H1 (cell line): ENCODE data around the gene BCAR3. TPM values are rescaled to one million over a fixed set of nuclear protein-coding genes. Genes with fewer than 3 reads are reported as not detected.

ENCODE experiments used
- CTCF ChIA-PET: fragments of 300-600 bp; sonication (Branson Sonifier 250); formaldehyde crosslinking; loops from one replicate; lab custom pipeline; 2021; ENCODE audit not compliant: partially characterized antibody; lab: Charles Lee
- POLR2A ChIA-PET: fragments of 300-600 bp; sonication (Branson Sonifier 250); formaldehyde crosslinking; loops from one replicate; lab custom pipeline; 2021; ENCODE audit warnings: inconsistent platforms; ENCODE audit not compliant: partially characterized antibody; lab: Charles Lee
- DNase-seq, 2 experiments: peaks; one replicate each; pipeline versions ENCODE4 v3.0.0 to v3.0.0-alpha.2; 2010 to 2022; ENCODE audit warnings: low spot score in 2 of 2, low read depth in 1 of 2, mixed read lengths in 1 of 2
- FAIRE-seq: peaks from 2 replicates; lab custom pipeline; 2011; peaks lifted over from hg19 to GRCh38; lab: Jason Lieb, UNC
- H2AFZ ChIP-seq: 2 replicates; pipeline ENCODE4 v1.8.1; 2012; ENCODE audit warnings: low read length, inconsistent platforms
- H2AK5ac ChIP-seq: 2 replicates; pipeline ENCODE4 v1.6.1; 2013; ENCODE audit warnings: low read depth, low read length
- H2BK120ac ChIP-seq: replicated peaks from 2 replicates; pipeline ENCODE3; 2013; ENCODE audit warnings: low read depth, low read length, inconsistent platforms
- H2BK12ac ChIP-seq: 2 replicates; pipeline ENCODE4 v1.6.1; 2013; ENCODE audit warnings: low read depth, low read length
- H2BK15ac ChIP-seq: 2 replicates; pipeline ENCODE4 v1.6.1; 2013; ENCODE audit warnings: low read length
- H2BK20ac ChIP-seq: 2 replicates; pipeline ENCODE4 v1.6.1; 2013; ENCODE audit warnings: low read length
- H2BK5ac ChIP-seq: 2 replicates; pipeline ENCODE4 v1.6.1; 2013; ENCODE audit warnings: low read depth, low read length
- H3K14ac ChIP-seq: 2 replicates; pipeline ENCODE4 v1.6.1; 2013; ENCODE audit warnings: inconsistent platforms; ENCODE audit not compliant: insufficient read length
- H3K18ac ChIP-seq: 2 replicates; pipeline ENCODE4 v1.6.1; 2013; ENCODE audit warnings: low read length; ENCODE audit errors: extremely low read depth
- H3K23ac ChIP-seq: 2 replicates; pipeline ENCODE4 v1.6.1; 2013; ENCODE audit warnings: inconsistent platforms; ENCODE audit not compliant: insufficient read length
- H3K23me2 ChIP-seq: 2 replicates; pipeline ENCODE4 v1.6.1; 2013; ENCODE audit warnings: low read depth, low read length
- H3K27ac ChIP-seq: 2 replicates; pipeline ENCODE4 v1.6.1; 2011; ENCODE audit warnings: low read depth, low read length, inconsistent platforms
- H3K27me3 ChIP-seq, 4 experiments: replicated peaks in 1 of 4; 1 replicate in 1 of 4; 2 replicates in 3 of 4; pipeline versions ENCODE4 v1.6.1 to v1.8.1; 2011 to 2013; ENCODE audit warnings: low read length in 3 of 4, mild to moderate bottlenecking in 3 of 4, inconsistent platforms in 2 of 4, mixed read lengths in 2 of 4, moderate library complexity in 1 of 4; ENCODE audit not compliant: control insufficient read depth in 3 of 4, insufficient read depth in 3 of 4; ENCODE audit errors: extremely low read depth in 1 of 4
- H3K36me3 ChIP-seq, 4 experiments: 2 replicates each; pipeline versions ENCODE4 v1.6.1 to v1.8.1; 2011 to 2013; ENCODE audit warnings: mild to moderate bottlenecking in 4 of 4, low read length in 3 of 4, moderate library complexity in 2 of 4, control low read depth in 1 of 4, inconsistent platforms in 1 of 4; ENCODE audit not compliant: insufficient read depth in 4 of 4, control insufficient read depth in 2 of 4
- H3K4ac ChIP-seq: replicated peaks from 2 replicates; pipeline ENCODE3; 2013; ENCODE audit warnings: low read length, low read depth, mixed read lengths, inconsistent platforms; ENCODE audit not compliant: insufficient read length
- H3K4me1 ChIP-seq, 4 experiments: replicated peaks in 1 of 4; 1 replicate in 1 of 4; 2 replicates in 3 of 4; pipeline versions ENCODE4 v1.6.1 to v1.8.1; 2011 to 2013; ENCODE audit warnings: low read length in 3 of 4, inconsistent platforms in 2 of 4, mixed read lengths in 1 of 4; ENCODE audit not compliant: insufficient read depth in 4 of 4, control insufficient read depth in 3 of 4
- H3K4me2 ChIP-seq, 2 experiments: 2 replicates each; pipeline versions ENCODE4 v1.6.1 to v1.8.1; 2011 to 2013; ENCODE audit warnings: low read depth in 2 of 2, low read length in 2 of 2, control low read depth in 1 of 2, inconsistent platforms in 1 of 2, mild to moderate bottlenecking in 1 of 2; ENCODE audit not compliant: insufficient read depth in 1 of 2
- H3K4me3 ChIP-seq, 4 experiments: fragments of 200-600, 300-600 bp in 1 of 4; sonication (generic), shearing (Covaris generic), sonication (Bioruptor Twin) in 1 of 4; 2 replicates each; pipeline versions ENCODE4 v1.5.1 to v1.8.1; 2011 to 2016; ENCODE audit warnings: low read length in 4 of 4, low read depth in 3 of 4, control low read depth in 2 of 4, inconsistent platforms in 2 of 4, mild to moderate bottlenecking in 2 of 4, mixed read lengths in 1 of 4, moderate library complexity in 1 of 4; ENCODE audit not compliant: insufficient read depth in 2 of 4; ENCODE audit errors: extremely low read depth in 1 of 4
- H3K56ac ChIP-seq: replicated peaks from 2 replicates; pipeline ENCODE3; 2013; ENCODE audit warnings: low read depth, mild to moderate bottlenecking, mixed read lengths, low read length, inconsistent platforms; ENCODE audit not compliant: insufficient read length
- H3K79me1 ChIP-seq: 2 replicates; pipeline ENCODE4 v1.6.1; 2013; ENCODE audit warnings: low read depth, low read length, control low read depth
- H3K79me2 ChIP-seq, 2 experiments: 2 replicates each; pipeline versions ENCODE4 v1.6.1 to v1.8.1; 2012 to 2013; ENCODE audit warnings: low read length in 2 of 2, mild to moderate bottlenecking in 2 of 2, inconsistent platforms in 1 of 2; ENCODE audit not compliant: insufficient read depth in 2 of 2, control insufficient read depth in 1 of 2
- H3K9ac ChIP-seq, 4 experiments: replicated peaks in 1 of 4; 1 replicate in 1 of 4; 2 replicates in 3 of 4; pipeline versions ENCODE4 v1.6.1 to v1.8.1; 2011 to 2013; ENCODE audit warnings: low read depth in 3 of 4, low read length in 3 of 4, control low read depth in 2 of 4, mild to moderate bottlenecking in 2 of 4, moderate library complexity in 2 of 4, inconsistent platforms in 1 of 4; ENCODE audit errors: extremely low read depth in 1 of 4
- H3K9me3 ChIP-seq, 2 experiments: 2 replicates each; pipeline versions ENCODE4 v1.6.1 to v1.8.1; 2012 to 2013; ENCODE audit warnings: mild to moderate bottlenecking in 2 of 2, moderate library complexity in 2 of 2, control low read depth in 1 of 2, inconsistent platforms in 1 of 2, low read depth in 1 of 2, low read length in 1 of 2, mixed read lengths in 1 of 2; ENCODE audit not compliant: insufficient read depth in 2 of 2
- H4K20me1 ChIP-seq, 2 experiments: replicated peaks in 1 of 2; 2 replicates each; pipeline versions ENCODE3 to v1.8.1; 2011 to 2013; ENCODE audit warnings: inconsistent platforms in 2 of 2, low read length in 2 of 2, mild to moderate bottlenecking in 1 of 2; ENCODE audit not compliant: insufficient read depth in 2 of 2, control insufficient read depth in 1 of 2
- H4K5ac ChIP-seq: 2 replicates; pipeline ENCODE4 v1.6.1; 2013; ENCODE audit warnings: low read length, low read depth, mixed read lengths, inconsistent platforms; ENCODE audit not compliant: insufficient read length
- H4K8ac ChIP-seq: 2 replicates; pipeline ENCODE4 v1.8.0; 2013; ENCODE audit warnings: mild to moderate bottlenecking, moderate library complexity, low read length, inconsistent platforms; ENCODE audit not compliant: insufficient read depth; ENCODE audit errors: extremely low read depth
- H4K91ac ChIP-seq: replicated peaks from 2 replicates; pipeline ENCODE3; 2013; ENCODE audit warnings: low read length, mixed read lengths, inconsistent platforms; ENCODE audit not compliant: insufficient read length
- BACH1 ChIP-seq: IDR thresholded peaks from 2 replicates; pipeline ENCODE4 v1.6.1; 2012; ENCODE audit warnings: low read length, improper control_type of control experiment
- CBX5 ChIP-seq: fragments of 300-800, 300-1000 bp; sonication (generic); IDR thresholded peaks from 2 replicates; pipeline ENCODE4 v1.7.1; 2016; ENCODE audit warnings: antibody characterized with exemption, low read length, low read depth
- CHD1 ChIP-seq: IDR thresholded peaks from 2 replicates; pipeline ENCODE4 v1.6.1; 2012; ENCODE audit warnings: low read depth, low read length, improper control_type of control experiment
- EP300 ChIP-seq, 2 experiments: IDR thresholded peaks; 1 replicate in 1 of 2; 2 replicates in 1 of 2; pipeline ENCODE4 v1.6.1; 2011 to 2012; ENCODE audit warnings: low read depth in 2 of 2, low read length in 2 of 2, mild to moderate bottlenecking in 2 of 2, borderline replicate concordance in 1 of 2, inconsistent platforms in 1 of 2, moderate library complexity in 1 of 2
- GABPA ChIP-seq: IDR thresholded peaks from 2 replicates; pipeline ENCODE4 v1.6.1; 2011; ENCODE audit warnings: mild to moderate bottlenecking, low read length, moderate library complexity, borderline replicate concordance; ENCODE audit not compliant: insufficient read depth
- GTF2F1 ChIP-seq: IDR thresholded peaks from 2 replicates; pipeline ENCODE4 v1.6.1; 2012; ENCODE audit warnings: low read depth, low read length, improper control_type of control experiment, borderline replicate concordance
- HDAC2 ChIP-seq, 2 experiments: fragments of 300-600 bp in 1 of 2; sonication (generic) in 1 of 2; IDR thresholded peaks; 2 replicates each; pipeline ENCODE4 v1.6.1; 2011 to 2012; ENCODE audit warnings: low read depth in 2 of 2, low read length in 2 of 2, mild to moderate bottlenecking in 2 of 2, moderate library complexity in 2 of 2, borderline replicate concordance in 1 of 2, inconsistent platforms in 1 of 2
- POLR2AphosphoS5 ChIP-seq: IDR thresholded peaks from 2 replicates; pipeline ENCODE4 v1.6.1; 2011; ENCODE audit warnings: low read depth, low read length
- RAD21 ChIP-seq, 2 experiments: IDR thresholded peaks in 1 of 2; conservative IDR thresholded peaks in 1 of 2; 2 replicates each; pipeline ENCODE4 v1.6.1; 2011; ENCODE audit warnings: low read depth in 2 of 2, low read length in 2 of 2, improper control_type of control experiment in 1 of 2, inconsistent platforms in 1 of 2, mild to moderate bottlenecking in 1 of 2, moderate library complexity in 1 of 2
- RXRA ChIP-seq: IDR thresholded peaks from 2 replicates; pipeline ENCODE4 v1.6.1; 2011; ENCODE audit warnings: low read depth, mild to moderate bottlenecking, low read length, moderate library complexity; ENCODE audit not compliant: insufficient read depth
- SIX5 ChIP-seq: IDR thresholded peaks from 2 replicates; pipeline ENCODE4 v1.6.1; 2011; ENCODE audit warnings: mild to moderate bottlenecking, low read depth, low read length
- SP4 ChIP-seq: IDR thresholded peaks from 2 replicates; pipeline ENCODE4 v1.6.1; 2012; ENCODE audit warnings: low read length, inconsistent platforms
- WGBS, 2 experiments: shearing (Covaris generic) in 1 of 2; methylation state at CpG; one replicate each; pipeline versions ENCODE4 v1.1.6 to v1.1.7; 2013 to 2015; ENCODE audit warnings: low lambda C conversion rate in 2 of 2, mixed read lengths in 2 of 2, inconsistent platforms in 1 of 2, low coverage in 1 of 2, missing lambda C conversion rate in 1 of 2; ENCODE audit not compliant: insufficient replicate concordance in 2 of 2, insufficient coverage in 1 of 2, insufficient read length in 1 of 2; ENCODE audit errors: extremely low coverage in 1 of 2, missing lambda C conversion rate in 1 of 2; 5-methylcytosine and 5-hydroxymethylcytosine counted together
- polyA plus RNA-seq, 7 experiments: library from polyadenylated mRNA; depleted of rRNA in 3 of 7; stranded (reverse) in 5 of 7; unstranded in 2 of 7; fragments of >200 nt in 5 of 7; fragments of 200-250 nt in 2 of 7; gene quantifications; 1 replicate in 5 of 7; 2 replicates in 1 of 7; 4 replicates in 1 of 7; pipeline versions ENCODE4 v1.2.1 to v1.2.3, GENCODE V29; 2011 to 2013; ENCODE audit warnings: missing spikeins in 2 of 7, mixed read lengths in 2 of 7
- total RNA-seq: library from RNA; stranded (reverse); fragmentation: NEBNext Ultra II Directional; extraction: Animal tissue kit (Norgen Biotek cat#: 25700); gene quantifications from 2 replicates; pipeline ENCODE4 v1.2.1, GENCODE V29; 2021
- TF ChIP-seq, protein P1 (sequence below): IDR thresholded peaks from 2 replicates; pipeline ENCODE4 v1.6.1; 2012; ENCODE audit warnings: inconsistent platforms

BCAR3 gene
- total and polyA plus RNA-seq, 2 of the 8 experiments (the other 6 are each of a cell fraction or from before 2014, with no cell fraction given) = 5.6 to 9.2 TPM

DNA sequence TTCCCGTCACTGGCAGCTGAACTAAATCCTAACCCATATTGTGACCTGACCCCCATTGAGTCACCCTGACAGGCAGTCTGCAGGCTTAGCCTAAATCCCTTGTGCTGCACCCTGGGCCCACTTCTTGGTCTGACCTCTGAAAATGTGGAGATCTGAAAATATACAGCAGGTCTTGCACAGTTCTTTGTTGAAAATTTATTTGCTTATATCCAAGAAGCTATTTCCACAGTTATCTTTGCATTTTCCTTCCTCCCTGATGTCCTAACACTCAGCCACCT lies 87.1 kb downstream of the BCAR3 start:
- Histone ChIP-seq H4K8ac (no peak overlapping the region), H3K23ac (no peak overlapping the region), H2BK12ac (no peak overlapping the region; the same call in 1 of the 2 replicates), H3K36me3 (peaks cover 0 to 2% (median 0%) of the 10 kb centered on the region in 4 experiments; a peak in 1 of 8 replicates), H3K79me1 (peaks cover 3% of the 10 kb centered on the region; the same call in 1 of the 2 replicates), H4K20me1 (peaks cover 0 to 4% of the 10 kb centered on the region in 2 experiments), H3K9me3 (no peaks in the 10 kb centered on the region), H3K4me2 (0 out of 4 replicates have a peak overlapping the region, but pooled peaks of 1 of the 2 experiments have one; percentile 27), H3K23me2 (no peaks in the 10 kb centered on the region), H3K56ac (no peak overlapping the region), H3K4me1 (peaks cover 7 to 19% (median 11%) of the 10 kb centered on the region in 4 experiments; a peak in 6 of 7 replicates), H3K18ac (no peak overlapping the region), H3K27ac (no peak overlapping the region), H3K14ac (no peak overlapping the region), H3K4me3 (no peak overlapping the region), H2AK5ac (no peak overlapping the region), H3K9ac (no peak overlapping the region), H3K79me2 (no peaks in the 10 kb centered on the region), H3K27me3 (no peaks in the 10 kb centered on the region), H2BK15ac (no peak overlapping the region), H4K91ac (no peak overlapping the region), H2BK20ac (peak overlapping the region; percentile 2; the same call in 1 of the 2 replicates), H2BK120ac (no peak overlapping the region), H2AFZ (no peak overlapping the region), H2BK5ac (no peak overlapping the region), H4K5ac (no peak overlapping the region), H3K4ac (no peak overlapping the region)
- ChIA-PET CTCF (interaction anchor here (0.9 to 2.4 kb wide), 5 partner anchors 23 to 396 kb away, joined by 3 to 9 read pairs (median 3); no protein-coding TSS in a partner anchor), POLR2A (interaction anchor here (0.6 kb wide), 1 partner anchor 92 kb away, joined by 3 read pairs; no protein-coding TSS in a partner anchor)
- WGBS, 2 experiments = 80% methylated on average over 1 of the region's 1 CpG; no CpG with 5 or more reads in 1 of the 2 experiments
- DNase-seq (no peak), FAIRE-seq (no peak)
- TF ChIP-seq POLR2AphosphoS5 = no peak
- TF ChIP-seq EP300 (IDR thresholded peaks at IDR 0.05; ENCODE audit: borderline replicate concordance in 1 of 2, low read depth in 2 of 2, low read length in 2 of 2) = no peak
- TF ChIP-seq HDAC2 (IDR thresholded peaks at IDR 0.05; ENCODE audit: borderline replicate concordance in 1 of 2, low read depth in 2 of 2, low read length in 2 of 2) = no peak
- TF ChIP-seq CBX5 = no peak
- TF ChIP-seq, protein P1, sequence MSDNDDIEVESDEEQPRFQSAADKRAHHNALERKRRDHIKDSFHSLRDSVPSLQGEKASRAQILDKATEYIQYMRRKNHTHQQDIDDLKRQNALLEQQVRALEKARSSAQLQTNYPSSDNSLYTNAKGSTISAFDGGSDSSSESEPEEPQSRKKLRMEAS = no peak
- no peak for TF ChIP-seq SIX5
- no peak for TF ChIP-seq RAD21 (IDR thresholded peaks at IDR 0.05 in 1 of 2, conservative IDR thresholded peaks at IDR 0.05 in 1 of 2; ENCODE audit: low read depth in 2 of 2, low read length in 2 of 2)
- no peak for TF ChIP-seq CHD1
- TF ChIP-seq BACH1 = no peak
- TF ChIP-seq GTF2F1 = no peak
- no peak for TF ChIP-seq GABPA
- no peak for TF ChIP-seq SP4
- no peak for TF ChIP-seq RXRA
